Activated gamma-delta T cell treated with Interleukin-2 at 50 U/mL for 16 hours (primary cell): ENCODE results near the gene C8G.

Experiments used
- DNase-seq: peaks from one replicate; pipeline ENCODE4 v3.0.0-alpha.2; 2020

Gene C8G

DNA sequence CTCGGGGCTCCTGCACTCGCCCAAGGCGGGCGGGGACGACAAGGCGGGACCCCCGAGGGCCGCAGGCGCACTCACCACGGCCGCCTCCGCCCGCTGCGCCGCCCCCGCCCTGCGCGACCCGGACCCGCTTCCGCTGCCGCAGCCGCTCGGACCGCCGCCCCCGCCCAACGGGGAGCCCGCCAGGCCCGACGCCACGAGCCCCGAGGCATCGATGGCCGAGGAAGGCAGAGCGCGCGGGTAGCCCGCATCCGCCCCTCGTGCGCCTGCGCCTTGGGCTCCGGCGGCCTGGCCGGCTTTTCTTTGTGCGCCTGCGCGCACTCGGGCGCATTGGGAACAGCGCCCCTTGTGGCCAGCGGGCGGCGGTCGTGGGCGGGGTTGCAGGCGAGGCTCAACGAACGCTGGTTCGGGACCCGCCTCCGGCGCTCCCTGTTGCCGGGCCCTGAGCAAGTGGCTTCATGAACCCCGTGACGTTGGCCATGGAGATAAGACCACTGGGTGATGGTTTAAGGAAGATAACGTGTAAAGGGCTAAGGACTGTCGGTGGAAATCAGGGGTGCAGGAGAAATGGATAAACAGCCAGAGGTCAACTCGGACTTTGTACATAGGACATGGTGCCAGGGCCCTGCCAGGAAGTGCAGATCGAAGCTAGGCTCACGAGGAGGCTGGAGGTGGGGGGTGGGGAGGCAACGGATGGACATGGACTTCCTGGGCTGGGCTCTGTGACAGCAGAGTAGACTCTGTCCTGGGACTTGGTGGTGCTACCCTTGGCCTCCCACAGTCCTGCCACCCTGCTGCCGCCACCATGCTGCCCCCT is at the start of gene C8G, which contains the start of gene FBXW5:
TSS of gene C8G (plus strand) at position 725 of the 814 bp plus-strand sequence. CDS start at position 803, 78 bp downstream.
TSS of gene FBXW5 (minus strand) at position 220 of the 814 bp plus-strand sequence. CDS start 655 bp downstream, outside the sequence.
- DNase-seq = peak; percentile 92

DNA sequence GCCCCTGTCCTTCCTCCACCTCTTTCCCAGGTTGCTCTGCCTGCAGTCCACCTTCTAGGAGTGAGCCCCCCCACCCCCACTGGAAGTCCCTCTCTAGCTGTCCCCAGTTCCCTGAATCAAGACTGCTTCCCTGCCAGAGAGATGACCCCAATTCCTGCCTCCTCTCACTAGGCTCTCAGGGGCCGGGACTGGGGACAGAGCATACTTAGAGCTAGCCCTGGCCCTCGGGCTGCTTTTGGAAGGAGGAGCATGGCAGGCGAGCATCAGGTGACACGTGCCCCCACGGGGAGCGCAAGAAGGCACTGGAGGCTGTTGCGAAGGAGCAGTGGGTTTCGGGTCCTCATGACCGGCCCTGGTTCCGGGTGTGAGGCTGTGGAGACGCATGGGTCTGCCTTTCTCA is 49.0 kb upstream of the C8G start:
- DNase-seq = no peak

DNA sequence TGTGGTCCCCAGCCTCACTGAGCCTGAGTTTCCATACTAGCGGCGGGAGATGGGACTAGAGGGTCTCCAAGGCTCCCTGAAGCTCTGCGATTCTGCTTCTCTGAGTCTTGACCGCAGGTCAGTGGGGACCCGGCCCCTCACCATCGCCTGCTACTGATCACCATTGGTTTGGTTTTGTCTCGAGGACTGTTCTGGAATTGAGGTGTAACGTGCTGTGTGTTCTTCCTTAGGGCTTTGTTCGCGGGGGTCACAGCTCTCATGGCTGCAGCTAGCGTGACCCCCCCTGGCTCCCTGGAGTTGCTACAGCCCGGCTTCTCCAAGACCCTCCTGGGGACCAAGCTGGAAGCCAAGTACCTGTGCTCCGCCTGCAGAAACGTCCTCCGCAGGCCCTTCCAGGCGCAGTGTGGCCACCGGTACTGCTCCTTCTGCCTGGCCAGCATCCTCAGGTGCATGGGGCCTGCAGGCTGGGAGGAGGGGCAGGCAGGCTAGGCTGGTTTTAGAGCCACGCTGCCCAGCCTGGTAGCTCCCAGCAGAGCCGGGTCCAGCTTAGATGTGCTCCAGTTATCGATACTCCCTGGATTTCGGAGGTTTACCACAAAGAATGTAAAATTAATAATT is 46.5 kb upstream of the C8G start:
- no peak for DNase-seq

DNA sequence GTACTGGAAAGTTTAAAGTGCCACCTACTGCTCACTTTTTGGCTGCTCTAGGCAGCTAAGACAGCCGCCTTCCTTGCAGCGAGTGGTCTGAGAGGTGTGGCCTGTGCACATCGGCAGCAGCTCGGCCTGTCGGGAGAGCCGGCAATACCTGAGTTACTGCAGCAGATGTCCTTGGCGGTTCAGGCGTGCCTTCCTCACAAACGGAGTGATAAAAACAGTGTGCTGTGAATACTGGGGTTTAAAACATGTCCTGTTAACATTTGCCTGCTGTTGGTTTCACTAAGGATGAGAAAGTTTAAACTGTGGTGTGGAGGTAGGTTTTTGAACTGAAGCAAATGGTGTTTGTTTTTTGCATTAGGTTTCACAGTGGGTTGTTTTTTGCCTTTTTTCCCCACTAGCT is 45.8 kb upstream of the C8G start:
- DNase-seq = no peak

DNA sequence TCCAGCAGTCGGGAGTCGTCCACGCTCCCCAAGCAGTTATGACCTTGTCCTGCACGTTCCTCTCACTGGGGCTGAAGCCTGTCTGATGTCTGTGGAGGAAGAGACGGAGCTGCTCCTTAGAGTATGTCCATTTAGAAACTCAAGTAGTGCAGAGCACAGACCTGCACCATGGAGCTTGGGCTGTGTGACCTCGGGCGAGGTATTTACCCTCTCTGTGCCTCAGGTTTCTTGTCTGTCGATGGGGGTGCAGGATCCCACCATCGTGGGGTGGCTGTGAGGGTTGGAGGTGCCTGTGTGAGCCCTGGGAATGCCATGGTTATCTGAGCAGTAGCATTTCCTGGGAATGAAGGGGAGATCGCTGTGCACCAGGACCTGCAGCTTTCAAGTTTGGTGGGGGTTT is 44.5 kb upstream of the C8G start:
- DNase-seq = no peak

DNA sequence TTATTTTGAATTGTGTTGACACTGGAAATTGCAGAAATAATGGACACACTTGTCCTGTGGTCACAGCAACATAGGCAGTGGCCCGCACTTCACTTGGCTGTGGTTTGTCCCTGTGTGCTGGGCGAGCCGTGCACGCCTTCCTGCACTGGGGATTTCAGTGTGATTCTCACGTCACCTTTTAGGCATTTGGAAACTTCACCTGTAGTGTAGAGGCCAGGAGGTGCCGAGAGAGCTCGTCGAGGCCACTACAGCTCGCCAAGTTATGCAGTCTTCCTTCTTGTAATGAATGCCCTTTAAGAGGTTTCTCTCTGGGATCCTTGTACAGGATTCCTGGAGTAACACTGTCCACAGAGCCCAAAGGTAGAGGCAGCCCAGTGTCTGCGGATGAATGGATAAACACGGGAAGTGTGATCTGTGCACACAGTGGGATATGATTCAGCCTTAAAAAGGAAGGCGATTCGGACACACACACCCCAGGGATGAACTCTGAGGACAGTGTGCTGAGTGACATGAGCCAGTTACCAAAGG is 44.0 kb upstream of the C8G start:
- DNase-seq = no peak

DNA sequence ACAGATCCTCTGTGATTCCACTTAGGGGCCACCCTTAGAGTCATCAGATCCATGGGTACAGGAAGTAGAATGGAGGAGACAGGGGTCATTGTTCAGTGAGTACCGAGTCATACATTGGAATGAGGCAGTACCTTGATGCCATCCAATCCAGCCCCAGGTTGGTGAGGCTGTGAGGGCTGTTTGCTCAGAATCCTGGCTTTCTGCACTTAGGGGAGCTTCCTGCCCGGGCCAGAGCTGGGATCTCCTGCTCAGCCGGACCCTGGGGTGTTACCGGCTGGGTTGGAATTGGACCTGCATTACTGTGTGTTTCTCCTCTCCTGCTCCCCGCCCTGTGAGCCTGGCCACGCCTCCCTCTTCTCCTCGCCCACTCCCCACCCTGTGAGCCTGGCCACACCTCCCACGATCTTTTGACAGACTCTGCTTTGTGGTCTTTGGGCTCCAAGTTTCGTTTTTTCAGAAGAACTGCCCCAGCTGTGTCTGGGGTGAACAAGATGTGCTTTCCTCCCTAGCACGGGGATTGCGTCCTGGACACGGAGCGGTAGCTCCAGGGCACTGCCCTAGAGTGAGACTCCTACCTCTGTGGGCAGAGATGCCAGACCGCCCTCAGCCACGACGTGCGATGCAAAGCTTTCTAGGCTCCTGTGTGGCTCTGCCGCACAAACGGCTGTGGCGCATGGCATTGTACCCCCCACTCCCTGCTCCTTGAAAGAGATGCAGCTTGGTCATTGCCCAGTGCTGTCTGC is 43.4 kb upstream of the C8G start:
- peak; percentile 41 for DNase-seq

DNA sequence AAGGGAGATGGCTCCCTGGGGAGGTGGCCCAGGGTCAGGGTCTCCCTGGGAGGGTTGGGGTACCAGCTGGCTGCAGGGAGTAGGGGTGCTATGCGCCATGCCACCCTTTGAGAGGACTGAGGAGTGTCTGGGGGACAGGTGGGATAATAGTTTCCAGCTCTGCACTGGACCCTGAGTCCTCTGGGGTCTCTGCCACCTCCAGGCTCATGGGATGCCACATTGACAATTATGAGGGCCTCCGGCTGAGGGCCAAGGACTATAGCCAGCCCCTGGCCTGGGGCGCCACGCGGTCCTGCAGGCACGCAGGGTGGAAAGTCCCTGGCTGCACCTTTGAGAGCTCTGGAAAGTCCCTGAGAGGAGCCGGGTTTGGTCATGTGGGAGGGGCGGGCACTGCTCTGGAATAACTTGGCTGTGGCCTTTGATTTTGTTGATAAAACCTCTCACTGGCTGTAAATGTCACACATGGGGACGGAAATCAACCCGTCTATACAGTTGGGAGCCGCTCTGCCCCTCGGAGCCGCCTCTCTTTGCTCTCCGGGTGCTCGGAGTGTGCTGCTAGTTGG is 42.7 kb upstream of the C8G start:
- peak; percentile 58 for DNase-seq

DNA sequence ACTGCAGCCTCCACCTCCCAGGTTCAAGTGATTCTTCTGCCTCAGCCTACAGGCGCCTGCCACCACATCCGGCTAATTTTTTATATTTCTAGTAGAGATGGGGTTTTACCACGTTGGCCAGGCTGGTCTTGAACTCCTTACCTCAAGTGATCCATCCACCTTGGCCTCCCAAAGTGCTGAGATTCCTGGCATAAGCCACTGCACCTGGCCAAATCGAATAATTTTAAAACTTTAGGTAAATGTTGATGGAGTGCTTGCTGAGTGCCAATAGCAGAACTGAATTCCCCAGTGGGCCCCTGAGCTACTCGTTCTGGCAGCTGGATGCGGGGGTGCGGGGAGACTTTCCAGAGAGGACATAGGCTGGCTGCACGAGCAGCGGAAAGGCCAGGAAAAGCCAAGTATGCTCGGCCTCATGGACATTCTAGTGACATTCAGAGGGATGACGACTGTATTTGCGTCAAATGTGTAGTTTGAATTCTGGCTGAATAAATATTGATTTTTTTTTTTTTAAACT is 41.9 kb upstream of the C8G start:
- DNase-seq = no peak

DNA sequence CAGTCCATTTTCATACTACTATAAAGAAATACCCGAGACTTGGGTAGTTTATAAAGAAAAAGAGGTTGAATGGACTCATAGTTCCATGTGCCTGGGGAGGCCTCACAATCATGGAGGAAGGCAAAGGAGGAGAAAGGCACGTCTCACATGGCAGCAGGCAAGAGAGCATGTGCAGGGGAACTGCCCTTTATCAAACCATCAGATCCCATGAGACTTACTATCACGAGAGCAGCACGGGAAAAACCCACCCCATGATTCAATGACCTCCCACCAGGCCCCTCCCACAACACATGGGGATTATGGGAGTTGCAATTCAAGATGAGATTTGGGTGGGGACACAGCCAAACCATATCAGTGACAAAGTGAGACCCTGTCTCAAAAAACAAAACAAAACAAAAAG is 38.8 kb upstream of the C8G start:
- DNase-seq = no peak

DNA sequence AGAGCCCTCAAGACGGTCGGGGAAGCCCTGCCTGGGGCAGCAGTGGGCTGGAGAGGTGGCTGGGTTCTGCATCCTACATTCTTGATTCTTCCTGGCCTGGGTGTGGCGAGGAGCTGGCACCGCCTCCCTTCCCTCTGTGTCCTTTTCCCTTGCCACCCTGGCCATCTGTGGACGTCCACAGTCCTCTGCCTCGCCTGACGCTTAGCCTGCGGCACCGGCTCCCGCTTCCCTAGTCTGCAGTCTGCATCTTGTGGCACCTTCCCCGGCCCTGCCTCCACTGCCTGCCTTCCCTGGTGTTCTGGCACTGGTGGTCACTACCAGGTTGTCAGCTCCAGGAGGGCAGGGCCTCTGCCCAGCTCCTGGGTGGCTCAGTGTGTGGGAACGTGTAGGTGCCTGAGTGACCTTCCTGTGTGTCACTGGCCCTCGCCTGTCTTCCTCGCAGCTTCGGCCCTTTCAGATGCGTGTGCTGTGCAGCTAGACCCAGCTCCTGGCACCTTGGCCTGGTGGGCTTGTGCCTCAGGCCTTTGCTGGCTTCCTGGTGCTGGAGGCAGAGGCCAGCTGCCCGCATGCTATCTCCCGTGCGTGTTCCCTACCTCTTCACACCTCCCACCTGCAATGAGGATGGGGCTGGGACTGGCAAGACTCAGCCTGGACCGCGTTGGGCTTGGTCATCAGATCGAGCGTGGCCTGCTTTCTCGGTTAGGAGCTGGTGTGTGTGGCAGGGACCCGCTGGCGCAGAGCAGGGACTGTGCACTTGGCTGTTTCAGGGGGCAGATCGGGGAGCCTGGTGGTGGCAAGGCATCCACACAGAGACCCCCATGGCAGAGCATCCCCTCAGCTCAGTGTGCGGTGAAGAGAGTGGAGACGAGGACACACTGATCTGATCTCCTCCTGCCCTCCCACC is 37.8 kb upstream of the C8G start:
- no peak for DNase-seq

DNA sequence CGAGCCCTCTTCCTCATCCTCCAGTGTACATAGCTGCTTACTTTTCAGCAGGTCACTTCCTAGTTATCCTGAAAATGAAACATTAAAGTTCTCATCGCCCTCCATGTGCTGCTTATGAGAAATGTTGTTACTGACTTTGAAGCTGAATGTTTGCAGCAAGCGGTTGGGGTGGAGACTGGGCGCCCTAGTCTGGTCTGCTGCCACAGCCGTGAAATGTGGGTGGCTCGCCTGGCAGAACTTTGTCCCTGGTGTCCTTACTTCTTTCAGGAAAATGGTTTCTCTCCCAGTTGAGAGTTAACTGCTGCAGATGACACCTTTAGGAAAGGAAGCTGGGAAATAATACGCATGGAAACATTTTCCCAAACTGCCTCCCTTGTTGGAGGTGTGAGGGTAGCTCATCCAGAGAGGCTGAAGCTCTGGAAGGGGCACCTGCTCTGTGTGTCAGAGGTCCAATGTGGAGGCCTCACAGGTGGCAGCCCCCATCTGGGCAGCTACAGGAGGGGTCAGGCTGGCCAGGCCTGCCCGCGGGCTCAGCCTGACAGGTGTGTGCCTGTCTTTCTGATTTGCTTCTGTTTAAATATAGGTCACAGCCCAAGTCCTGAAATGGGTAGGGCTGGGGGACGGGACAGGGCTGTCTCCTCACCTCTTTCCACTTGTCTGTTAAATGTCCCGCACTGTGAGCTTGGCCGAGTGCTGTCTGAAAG is 34.7 kb upstream of the C8G start:
- no peak for DNase-seq

DNA sequence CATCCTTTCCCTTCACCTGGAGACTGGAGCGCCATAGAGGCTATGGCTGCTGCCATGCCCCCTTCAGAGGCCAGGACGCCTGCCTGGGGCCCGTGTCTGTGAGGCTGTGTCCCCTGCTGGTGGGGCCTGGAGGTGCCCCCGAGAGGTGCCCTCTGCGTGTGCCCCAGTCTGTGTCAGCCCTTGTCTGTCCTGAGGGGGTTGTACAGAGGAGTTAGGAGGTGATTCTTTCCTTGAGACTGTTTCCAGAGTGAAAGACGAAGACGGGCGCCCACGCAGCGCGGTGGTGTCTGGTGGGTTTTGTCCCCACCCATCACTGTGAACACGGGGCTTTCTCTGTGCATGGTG is 34.2 kb upstream of the C8G start:
- DNase-seq = no peak

DNA sequence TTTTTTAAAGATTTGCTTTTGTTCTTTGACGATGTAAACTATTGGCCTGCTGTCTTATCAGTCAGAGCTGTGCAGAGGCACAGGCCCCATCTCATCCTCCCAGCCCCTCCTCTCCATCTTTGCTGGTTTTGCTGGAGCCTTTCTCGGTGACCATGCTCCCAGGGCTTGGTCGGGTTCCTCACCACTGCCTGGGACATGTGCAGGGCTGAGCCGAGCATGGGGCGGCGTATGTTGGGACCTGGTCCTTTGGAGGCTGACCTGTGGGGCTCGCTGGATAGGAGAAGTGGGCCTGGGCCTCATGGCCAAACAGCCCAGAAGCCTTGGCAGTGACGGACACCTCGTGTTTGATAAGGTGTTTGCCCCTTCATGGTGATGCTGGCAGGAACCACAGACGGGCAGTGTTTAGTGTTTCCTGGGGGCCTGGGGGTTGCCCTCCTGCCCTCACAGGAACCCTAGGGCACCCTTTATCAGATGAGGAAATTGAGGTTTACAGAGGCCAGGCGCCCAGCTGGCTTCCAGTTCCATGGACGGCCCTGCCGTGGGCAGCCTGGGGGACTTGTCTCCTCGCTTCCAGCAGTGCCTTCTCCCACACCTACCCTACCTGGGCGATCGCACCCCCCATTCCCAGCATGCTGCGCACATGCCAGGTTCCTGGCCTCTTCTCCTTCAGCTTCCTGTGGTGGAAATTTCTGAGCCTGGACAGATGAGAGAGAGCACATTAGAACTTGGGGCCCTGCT is 31.2 kb upstream of the C8G start:
- DNase-seq = no peak

DNA sequence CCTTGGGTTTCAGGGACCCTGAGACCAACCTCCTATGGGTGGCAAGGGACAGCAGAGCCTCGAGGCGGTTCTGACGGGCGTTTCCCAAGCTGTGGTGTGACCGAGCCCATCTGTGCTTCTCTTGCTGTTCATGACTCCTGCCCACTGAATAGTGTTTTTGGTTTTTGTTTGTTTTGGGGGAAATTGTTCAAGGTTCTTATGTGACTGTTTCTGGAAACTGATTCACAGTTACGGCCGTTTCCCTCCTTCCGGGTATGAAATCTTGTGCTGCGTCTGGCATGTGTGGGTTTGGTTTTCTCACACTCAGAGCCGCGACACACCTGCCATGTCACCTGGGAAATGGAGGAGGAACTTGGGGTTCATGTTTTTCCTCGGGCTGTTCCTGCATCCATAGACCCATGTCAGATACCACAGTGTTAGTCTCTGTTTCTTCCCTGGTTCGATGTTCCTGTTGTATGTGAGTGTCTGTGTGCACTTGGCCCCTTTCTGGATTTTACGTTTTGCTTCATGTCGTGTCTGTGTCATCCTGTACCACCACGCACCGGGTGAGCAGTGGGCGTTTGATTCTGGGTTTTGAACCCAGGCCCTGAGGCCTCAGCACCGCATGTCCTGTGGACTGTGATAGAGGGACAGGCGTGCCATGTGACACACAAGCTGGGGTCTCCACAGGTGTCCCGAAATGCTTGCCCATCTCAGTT is 29.3 kb upstream of the C8G start:
- no peak for DNase-seq

DNA sequence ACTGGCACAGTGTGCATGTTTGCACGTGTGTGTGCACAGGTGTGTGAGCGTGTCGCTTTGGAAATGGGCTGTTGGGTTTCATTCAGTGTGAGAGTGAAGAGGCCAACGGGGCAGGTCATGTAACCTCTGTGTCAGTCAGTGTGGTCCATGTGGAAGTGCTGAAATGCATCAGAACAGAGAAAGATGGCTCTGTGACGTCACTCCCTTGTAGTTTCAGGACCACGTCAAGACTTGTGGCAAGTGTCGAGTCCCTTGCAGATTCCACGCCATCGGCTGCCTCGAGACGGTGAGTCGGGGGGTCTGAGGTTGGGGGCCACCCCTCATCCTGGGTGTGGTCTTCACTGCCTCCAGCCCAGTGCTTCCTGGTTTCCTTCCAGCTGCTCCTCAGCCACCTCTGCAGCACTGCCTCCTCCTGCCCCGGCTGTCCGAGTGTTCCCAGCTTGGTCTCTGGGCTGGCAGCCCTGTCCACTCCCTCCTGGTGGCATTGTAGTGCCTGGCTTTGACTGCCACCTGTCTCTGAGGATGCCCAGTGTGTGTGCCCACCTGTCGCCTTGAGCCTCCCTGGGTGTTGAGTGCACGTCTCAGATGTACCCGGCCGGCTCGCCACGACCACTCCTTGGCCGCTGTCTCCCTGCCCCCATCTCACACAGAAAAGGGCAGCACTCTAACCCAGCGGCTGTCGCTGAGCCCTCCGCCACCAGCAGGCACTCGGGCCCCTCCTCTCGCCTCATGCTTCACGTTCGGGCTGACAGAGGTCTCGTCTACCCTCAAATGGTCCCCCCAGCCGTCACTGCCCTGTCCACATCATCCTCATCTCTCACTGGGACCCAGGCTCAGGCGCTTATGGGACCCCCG is 28.5 kb upstream of the C8G start:
- no peak for DNase-seq

DNA sequence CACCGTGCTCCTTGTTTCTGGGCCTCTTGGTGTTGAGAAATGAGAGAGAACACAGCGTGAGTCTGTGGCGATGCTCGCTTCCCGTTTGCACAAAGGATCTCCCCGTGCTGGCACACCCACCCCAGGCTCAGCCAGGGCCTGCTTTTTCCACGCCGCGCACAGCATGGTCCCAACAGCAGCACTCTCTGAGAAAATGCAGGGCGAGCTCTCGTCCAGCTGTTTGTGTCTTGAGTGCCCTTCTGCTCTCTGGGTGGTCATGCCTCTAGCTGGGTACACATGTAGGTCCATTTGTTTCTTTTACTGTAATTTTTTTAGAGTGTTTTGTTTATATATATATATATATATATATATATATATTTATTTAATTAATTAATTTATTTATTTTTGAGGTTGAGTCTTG is 27.1 kb upstream of the C8G start:
- no peak for DNase-seq

DNA sequence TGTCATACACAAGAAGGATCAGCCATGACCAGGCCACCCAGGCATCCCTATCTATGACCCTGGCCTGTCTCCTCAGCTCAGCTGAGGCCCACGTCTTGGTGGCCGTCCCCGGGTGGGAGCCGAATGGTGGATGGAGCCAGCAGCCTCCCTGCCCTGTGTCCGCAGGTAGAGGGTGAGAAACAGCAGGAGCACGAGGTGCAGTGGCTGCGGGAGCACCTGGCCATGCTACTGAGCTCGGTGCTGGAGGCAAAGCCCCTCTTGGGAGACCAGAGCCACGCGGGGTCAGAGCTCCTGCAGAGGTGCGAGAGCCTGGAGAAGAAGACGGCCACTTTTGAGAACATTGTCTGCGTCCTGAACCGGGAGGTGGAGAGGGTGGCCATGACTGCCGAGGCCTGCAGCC is 25.0 kb upstream of the C8G start:
- DNase-seq = no peak

DNA sequence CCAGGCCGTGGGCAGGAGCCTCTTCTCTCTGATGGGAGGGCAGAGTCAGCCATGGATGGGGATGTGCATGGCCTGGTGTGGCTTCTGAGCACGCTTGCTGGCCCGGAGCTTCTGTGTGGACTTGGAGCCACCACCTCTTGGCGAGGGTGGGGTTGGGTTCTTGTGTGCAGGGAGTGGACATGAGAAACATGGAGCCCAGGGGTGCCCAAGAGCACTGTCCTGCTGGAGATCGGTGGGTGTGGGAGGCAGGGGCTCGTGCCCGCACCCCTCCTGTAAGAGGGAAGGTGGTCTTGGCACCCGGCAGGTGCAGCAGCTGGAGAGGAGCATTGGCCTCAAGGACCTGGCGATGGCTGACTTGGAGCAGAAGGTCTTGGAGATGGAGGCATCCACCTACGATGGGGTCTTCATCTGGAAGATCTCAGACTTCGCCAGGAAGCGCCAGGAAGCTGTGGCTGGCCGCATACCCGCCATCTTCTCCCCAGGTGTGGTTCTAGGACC is 24.3 kb upstream of the C8G start:
- DNase-seq = no peak
